ENCODE results near the gene ROR2. TPM values are rescaled to one million over a fixed set of nuclear protein-coding genes. Genes with fewer than 3 reads are reported as not detected.

Gene ROR2
- total RNA-seq, 2 experiments from 2014 or later = not detected

GRCh38 chr9:91927922-91928510 is 22.0 kb downstream of the ROR2 start:
- peaks cover 14% of the 10 kb centered on the region for H3K9me3 Mint-ChIP-seq

GRCh38 chr9:91924090-91924489 is 25.9 kb downstream of the ROR2 start:
- no peak for TF ChIP-seq CTCF (IDR thresholded peaks at IDR 0.05)
- CTCF ChIA-PET = no interaction called here
- intact Hi-C loops (cut with DNase I, micrococcal nuclease) = no loop called here
- Mint-ChIP-seq H3K4me3 (no peak overlapping the region), H3K36me3 (ENCODE audit: low read depth) (peaks cover 3% of the 10 kb centered on the region), H3K9me3 (peaks cover 4% of the 10 kb centered on the region), H3K27me3 (peaks cover 27% of the 10 kb centered on the region), H3K27ac (no peak overlapping the region), H3K4me1 (ENCODE audit: low read depth) (no peaks in the 10 kb centered on the region)
- no peak overlapping the region for H3K4me3 ChIP-seq (ENCODE audit: low read length)
- H3K27me3 ChIP-seq (ENCODE audit: control insufficient read depth in 1 of 2, insufficient read depth in 2 of 2, low read length in 2 of 2) = peaks cover 0 to 4% of the 10 kb centered on the region in 2 experiments
- ATAC-seq (ENCODE audit: poor library complexity) (no peak), DNase-seq (no peak)
- POLR2A ChIA-PET = no interaction called here
- no peaks in the 10 kb centered on the region for H3K36me3 ChIP-seq (ENCODE audit: insufficient read depth, low read length)
- H3K27ac ChIP-seq (ENCODE audit: low read depth in 1 of 2, low read length in 2 of 2) = no peak overlapping the region
- H3K4me1 ChIP-seq (ENCODE audit: insufficient read depth, low read length) = no peaks in the 10 kb centered on the region
- peaks cover 0 to 11% of the 10 kb centered on the region in 2 experiments for H3K9me3 ChIP-seq (ENCODE audit: control insufficient read depth in 1 of 2, insufficient read depth in 1 of 2, low read length in 2 of 2)

More at GRCh38 chr9:91927922-91928510, 22.0 kb downstream of the ROR2 start:
- intact Hi-C loops (cut with DNase I, micrococcal nuclease) = no loop called here
- no peak for TF ChIP-seq CTCF (IDR thresholded peaks at IDR 0.05)
- H3K27me3 Mint-ChIP-seq = peaks cover 9% of the 10 kb centered on the region
- Histone ChIP-seq H3K36me3 (ENCODE audit: insufficient read depth, low read length) (no peaks in the 10 kb centered on the region), H3K27ac (ENCODE audit: low read depth in 1 of 2, low read length in 2 of 2) (no peak overlapping the region), H3K4me1 (ENCODE audit: insufficient read depth, low read length) (no peaks in the 10 kb centered on the region), H3K4me3 (ENCODE audit: low read length) (no peak overlapping the region), H3K9me3 (ENCODE audit: control insufficient read depth in 1 of 2, insufficient read depth in 1 of 2, low read length in 2 of 2) (peaks cover 26 to 27% of the 10 kb centered on the region in 2 experiments), H3K27me3 (ENCODE audit: control insufficient read depth in 1 of 2, insufficient read depth in 2 of 2, low read length in 2 of 2) (no peaks in the 10 kb centered on the region)
- ATAC-seq (ENCODE audit: poor library complexity) (no peak), DNase-seq (no peak)
- no peaks in the 10 kb centered on the region for H3K4me1 Mint-ChIP-seq (ENCODE audit: low read depth)
- peaks cover 3% of the 10 kb centered on the region for H3K36me3 Mint-ChIP-seq (ENCODE audit: low read depth)
- H3K4me3 Mint-ChIP-seq = no peak overlapping the region
- CTCF ChIA-PET = no interaction called here
- POLR2A ChIA-PET = no interaction called here
- no peak overlapping the region for H3K27ac Mint-ChIP-seq

GRCh38 chr9:91923145-91923544 is 26.9 kb downstream of the ROR2 start:
- H3K4me3 ChIP-seq (ENCODE audit: low read length) = no peak overlapping the region
- Mint-ChIP-seq H3K9me3 (peaks cover 4% of the 10 kb centered on the region), H3K4me1 (ENCODE audit: low read depth) (no peaks in the 10 kb centered on the region), H3K36me3 (ENCODE audit: low read depth) (peaks cover 3% of the 10 kb centered on the region), H3K4me3 (no peak overlapping the region), H3K27ac (no peak overlapping the region), H3K27me3 (peaks cover 35% of the 10 kb centered on the region)
- DNase-seq (no peak), ATAC-seq (ENCODE audit: poor library complexity) (no peak)
- H3K27me3 ChIP-seq (ENCODE audit: control insufficient read depth in 1 of 2, insufficient read depth in 2 of 2, low read length in 2 of 2) = peaks cover 0 to 4% of the 10 kb centered on the region in 2 experiments
- H3K9me3 ChIP-seq (ENCODE audit: control insufficient read depth in 1 of 2, insufficient read depth in 1 of 2, low read length in 2 of 2) = peaks cover 0 to 3% of the 10 kb centered on the region in 2 experiments
- CTCF ChIA-PET = interaction anchor here (1.4 kb wide), 1 partner anchor 15 kb away, joined by 4 read pairs; no protein-coding TSS in a partner anchor
- H3K36me3 ChIP-seq (ENCODE audit: insufficient read depth, low read length) = no peaks in the 10 kb centered on the region
- intact Hi-C loops (cut with DNase I, micrococcal nuclease) = no loop called here
- POLR2A ChIA-PET = no interaction called here
- H3K4me1 ChIP-seq (ENCODE audit: insufficient read depth, low read length) = no peaks in the 10 kb centered on the region
- TF ChIP-seq CTCF (IDR thresholded peaks at IDR 0.05) = no peak
- H3K27ac ChIP-seq (ENCODE audit: low read depth in 1 of 2, low read length in 2 of 2) = no peak overlapping the region

All from CD4-positive, alpha-beta T cell (primary cell).